Left lobe of liver (tissue), 2 donors: ENCODE measurements around the gene NCK1. TPM values are rescaled to one million over a fixed set of nuclear protein-coding genes. Genes with fewer than 3 reads are reported as not detected.
"Not testable (repeated sequence)": the region's sequence is repeated elsewhere in the genome, so short reads cannot be mapped to it uniquely, and the experiment has no call there.

Experiments used
- ATAC-seq: fragments of 200-7000 bp; cut with Tn5 transposase; one replicate; pipeline ENCODE4 v1.9.1; 2020; ENCODE audit warnings: mild to moderate bottlenecking, moderate library complexity
- DNase-seq: peaks from one replicate; pipeline ENCODE4 v3.0.0-alpha.2; 2020; ENCODE audit warnings: low spot score
- total RNA-seq: library from RNA; stranded (reverse); gene quantifications from one replicate; pipeline ENCODE4 v1.2.1, GENCODE V29; 2021
- donor health status: DM: no; HTN: no; CAD: no; lungs with moderate emphysema.
- donor health status: DM: no; HTN: yes; CAD: no.

NCK1 gene
- total RNA-seq, 1 donor from 2014 or later: 19.0 TPM

DNA sequence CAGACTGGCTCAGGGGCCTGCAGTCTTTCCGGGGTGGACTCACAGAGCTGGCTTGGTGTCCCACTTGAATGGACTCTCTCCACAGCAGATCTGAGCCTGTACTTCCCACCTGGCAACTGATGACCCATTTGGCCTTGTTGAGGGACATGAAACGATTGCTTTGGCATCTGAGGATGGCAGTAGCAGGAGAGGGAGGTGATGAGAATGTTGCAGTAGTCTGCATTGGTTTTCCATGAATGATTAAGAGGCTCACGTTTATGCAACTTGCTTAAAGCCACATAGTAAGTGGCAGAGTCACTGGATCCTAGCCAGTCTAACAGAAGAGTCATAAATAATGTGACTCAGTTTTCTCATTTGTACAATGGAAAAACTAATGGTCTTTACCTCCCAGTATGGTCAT is 117.7 kb downstream of the NCK1 start:
- DNase-seq: no peak
- ATAC-seq: no peak

- ATAC-seq: no peak
- DNase-seq: no peak
Measured at GRCh38 chr3:136982033-136982432, 120.0 kb downstream of the NCK1 start.

DNA sequence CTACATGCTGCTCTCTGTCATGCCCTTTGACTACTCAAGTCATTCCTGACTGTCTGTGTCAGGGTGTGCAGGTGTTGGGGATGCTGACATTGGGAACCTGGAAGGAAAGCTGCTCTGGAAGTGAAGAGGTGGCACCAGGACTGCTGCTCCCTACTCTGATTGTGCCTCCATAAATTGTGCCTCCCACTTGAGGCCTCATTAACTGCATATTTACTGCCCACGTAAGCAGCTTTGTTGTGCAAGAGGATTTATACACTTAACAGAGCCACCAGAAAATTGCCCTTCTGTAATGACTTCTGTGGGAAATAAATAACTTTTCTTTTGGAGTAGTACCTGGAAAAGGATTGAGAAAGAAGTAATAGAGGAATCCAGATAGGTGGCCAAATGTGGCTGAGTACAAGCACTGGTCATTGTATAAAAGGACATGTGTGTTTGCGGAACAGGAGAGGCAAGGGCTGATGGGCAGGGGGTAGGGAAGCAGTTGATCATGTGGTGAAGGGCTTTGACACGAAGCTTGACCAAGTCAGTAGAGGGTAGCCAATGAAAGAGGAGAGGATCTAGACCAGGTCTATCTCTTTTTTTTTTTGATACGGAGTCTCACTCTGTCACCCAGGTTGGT is 120.6 kb downstream of the NCK1 start:
- ATAC-seq (no peak), DNase-seq (no peak)

DNA sequence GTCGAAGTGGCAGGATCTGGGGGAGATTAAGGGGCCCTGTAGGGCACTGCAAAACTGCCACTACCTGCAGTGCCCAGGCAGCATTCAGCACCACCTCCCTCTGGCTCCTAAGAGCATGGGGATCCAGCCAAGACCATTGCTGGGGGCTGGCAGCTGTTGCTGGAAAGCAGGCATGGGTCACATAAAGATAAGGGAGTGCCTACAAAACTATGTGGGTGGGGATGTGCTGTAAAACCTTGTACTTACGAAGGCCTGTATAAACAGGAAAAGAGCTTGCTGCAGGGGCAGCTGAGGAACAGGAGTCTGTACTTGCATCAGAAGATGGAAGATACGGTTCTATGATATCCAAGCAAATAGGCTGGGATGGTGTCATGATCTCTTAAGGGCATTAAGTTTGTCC is 122.8 kb downstream of the NCK1 start:
- DNase-seq (no peak), ATAC-seq (no peak)

DNA sequence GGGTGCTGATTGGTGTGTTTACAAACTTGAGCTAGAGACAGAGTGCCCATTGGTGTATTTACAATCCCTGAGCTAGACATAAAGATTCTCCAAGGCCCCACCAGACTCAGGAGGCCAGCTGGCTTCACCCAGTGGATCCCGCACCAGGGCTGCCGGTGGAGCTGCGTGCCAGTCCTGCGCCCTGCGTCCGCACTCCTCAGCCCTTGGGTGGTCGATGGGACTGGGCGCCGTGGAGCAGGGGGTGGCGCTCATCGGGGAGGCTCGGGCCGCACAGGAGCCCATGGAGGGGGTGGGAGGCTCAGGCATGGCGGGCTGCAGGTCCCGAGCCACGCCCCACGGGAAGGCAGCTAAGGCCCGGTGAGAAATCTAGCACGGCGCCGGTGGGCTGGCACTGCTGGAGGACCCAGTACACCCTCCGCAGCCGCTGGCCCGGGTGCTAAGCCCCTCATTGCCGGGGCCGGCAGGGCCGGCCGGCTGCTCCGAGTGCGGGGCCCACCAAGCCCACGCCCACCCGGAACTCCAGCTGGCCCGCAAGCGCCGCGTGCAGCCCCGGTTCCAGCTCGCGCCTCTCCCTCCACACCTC is 125.5 kb downstream of the NCK1 start:
- not testable (repeated sequence) for ATAC-seq, DNase-seq

DNA sequence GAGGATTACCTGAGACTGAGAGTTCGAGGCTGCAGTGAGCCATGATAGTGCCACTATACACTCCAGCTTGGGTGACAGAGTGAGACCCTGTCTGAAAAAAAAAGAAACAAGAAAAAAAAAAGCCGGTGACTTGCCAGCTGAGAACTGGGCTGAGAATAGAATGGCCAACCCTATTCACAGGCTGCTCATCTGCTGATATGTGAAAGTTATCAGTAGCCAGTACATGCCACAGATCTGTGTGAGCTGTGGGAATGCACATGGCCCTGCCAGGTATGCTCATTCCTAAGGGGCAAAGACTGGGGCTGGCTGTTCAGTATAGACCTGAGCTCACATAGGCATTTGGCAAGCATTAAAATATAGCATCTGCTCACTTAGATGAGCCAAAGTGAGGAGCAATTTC is 126.6 kb downstream of the NCK1 start:
- ATAC-seq (no peak), DNase-seq (no peak)

GRCh38 chr3:136989781-136990524 is 127.9 kb downstream of the NCK1 start:
- DNase-seq (no peak), ATAC-seq (no peak)

- DNase-seq (no peak), ATAC-seq (no peak)
Measured at GRCh38 chr3:136990826-136991225, 128.8 kb downstream of the NCK1 start.

- ATAC-seq: no peak
- DNase-seq: no peak
Measured at GRCh38 chr3:136992115-136992514, 130.1 kb downstream of the NCK1 start.

GRCh38 chr3:136994772-136995516 is 132.9 kb downstream of the NCK1 start:
- peak; percentile 94 for ATAC-seq
- peak; percentile 90 for DNase-seq

DNA sequence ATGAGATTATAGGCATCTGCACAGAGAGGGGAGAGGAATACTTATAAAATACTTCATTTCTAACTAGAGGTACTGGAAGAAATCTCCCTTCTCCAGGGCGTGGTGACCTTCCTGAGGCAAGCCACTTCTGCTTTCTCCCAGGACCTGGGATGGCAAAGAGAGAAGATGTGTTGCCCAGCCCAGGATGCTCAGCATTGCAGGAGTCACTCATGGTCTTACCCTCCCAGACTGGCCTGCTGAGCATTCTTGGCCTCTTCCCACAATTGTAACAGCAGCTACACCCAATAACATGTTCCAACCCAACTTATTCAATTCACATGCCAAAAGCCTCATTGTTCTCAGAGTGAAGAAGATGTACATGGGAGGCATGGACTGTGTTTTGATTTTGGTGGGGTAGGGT is 133.6 kb downstream of the NCK1 start:
- ATAC-seq: no peak
- no peak for DNase-seq

Other genes starting within 250 kb of the NCK1 start
- 11.0 TPM for gene STAG1, start 109.8 kb upstream of the NCK1 start, total RNA-seq
- 0.70 TPM for gene SLC35G2, start 43.1 kb upstream of the NCK1 start, total RNA-seq
- 6.9 TPM for gene IL20RB, start 95.8 kb downstream of the NCK1 start, total RNA-seq